OCI-LY1 (cell line): ENCODE measurements around the gene NOS3.

Source experiments
- CTCF ChIP-seq: fragments of 200-600 bp; sonication (generic), shearing (Covaris generic); IDR thresholded peaks from 2 replicates; pipeline ENCODE4 v1.5.1; 2017; ENCODE audit warnings: mild to moderate bottlenecking, antibody characterized with exemption, low read length, moderate library complexity, mixed read lengths
- EZH2 ChIP-seq: fragments of 200-600 bp; sonication (generic), shearing (Covaris generic); IDR thresholded peaks from 2 replicates; pipeline ENCODE4 v1.8.0; 2017; ENCODE audit warnings: borderline replicate concordance, mixed run types, mild to moderate bottlenecking, antibody characterized with exemption, low read length, moderate library complexity, mixed read lengths

- no peak for TF ChIP-seq CTCF
- no peak for TF ChIP-seq EZH2
Observed at GRCh38 chr7:151062111-151062398, 71.2 kb downstream of the NOS3 start.
